HK-2 (cell line): Measurements from ENCODE around the gene SHANK3.
"Not testable (repeated sequence)": the region's sequence is repeated elsewhere in the genome, so short reads cannot be mapped to it uniquely, and the experiment has no call there.

ENCODE experiments used
- DNase-seq: peaks from one replicate; pipeline ENCODE4 v3.0.0-alpha.2; 2018; ENCODE audit not compliant: unreplicated experiment

The SHANK3 gene

GRCh38 chr22:50653256-50653655, 19.4 kb upstream of the SHANK3 start:
- DNase-seq = no peak

GRCh38 chr22:50654664-50655063, 18.0 kb upstream of the SHANK3 start:
- not testable (repeated sequence) for DNase-seq

GRCh38 chr22:50656122-50657070, 16.2 kb upstream of the SHANK3 start:
- DNase-seq = peak; percentile 69

- no peak for DNase-seq
Measured at GRCh38 chr22:50657925-50658324, 14.7 kb upstream of the SHANK3 start.

- not testable (repeated sequence) for DNase-seq
Measured at GRCh38 chr22:50659711-50660110, 12.9 kb upstream of the SHANK3 start.

- no peak for DNase-seq
Measured at GRCh38 chr22:50660306-50660705, 12.3 kb upstream of the SHANK3 start.

- no peak for DNase-seq
Measured at GRCh38 chr22:50665212-50665611, 7.4 kb upstream of the SHANK3 start.

GRCh38 chr22:50665738-50666137, 6.9 kb upstream of the SHANK3 start:
- DNase-seq = no peak

- no peak for DNase-seq
Measured at GRCh38 chr22:50670513-50670912, 2.1 kb upstream of the SHANK3 start.

- DNase-seq = no peak
Measured at GRCh38 chr22:50670914-50671538, 1.6 kb upstream of the SHANK3 start.

GRCh38 chr22:50671641-50672040, 982 bp upstream of the SHANK3 start:
- DNase-seq = no peak

- DNase-seq = no peak
Measured at GRCh38 chr22:50672041-50672440, 582 bp upstream of the SHANK3 start.

GRCh38 chr22:50673231-50674129, 857 bp downstream of the SHANK3 start:
- no peak for DNase-seq

GRCh38 chr22:50674130-50674500, 1.5 kb downstream of the SHANK3 start:
- DNase-seq = no peak

GRCh38 chr22:50674606-50675552, 2.3 kb downstream of the SHANK3 start:
- DNase-seq = peak; percentile 78

GRCh38 chr22:50675553-50676179, 3.0 kb downstream of the SHANK3 start:
- DNase-seq = no peak

GRCh38 chr22:50676180-50676636, 3.6 kb downstream of the SHANK3 start:
- DNase-seq = no peak

- DNase-seq = no peak
Measured at GRCh38 chr22:50676661-50677492, 4.3 kb downstream of the SHANK3 start.

- DNase-seq = no peak
Measured at GRCh38 chr22:50677493-50678217, 5.0 kb downstream of the SHANK3 start.
